Measurements from ENCODE around the gene CFAP61. TPM values are rescaled to one million over a fixed set of nuclear protein-coding genes. Genes with fewer than 3 reads are reported as not detected.

The CFAP61 gene
- total RNA-seq, 1 experiment from 2014 or later, result 0.61 TPM

DNA sequence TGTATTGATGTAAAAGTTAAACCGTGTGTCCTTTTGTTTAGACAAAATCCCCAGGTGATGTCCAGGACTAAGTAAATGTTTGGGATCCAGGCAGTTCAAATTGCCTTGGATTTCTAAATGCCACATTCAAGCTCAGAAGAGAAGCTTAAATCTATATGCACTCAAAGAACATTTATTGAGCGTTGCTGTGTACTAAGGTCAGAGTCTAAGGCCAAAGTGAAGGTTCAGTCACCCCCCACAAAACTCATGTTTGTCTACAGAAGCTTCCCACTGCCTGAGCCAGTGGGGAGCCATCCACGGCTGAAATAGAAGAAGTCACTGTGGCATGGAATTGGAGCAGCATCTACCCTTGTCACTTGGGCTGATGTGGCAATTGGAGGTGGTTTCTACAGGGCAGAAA is 244.8 kb downstream of the CFAP61 start:
- no peaks in the 10 kb centered on the region for H3K27me3 Mint-ChIP-seq (ENCODE audit: low read depth)
- no peak for DNase-seq (ENCODE audit: low spot score)
- H3K9me3 Mint-ChIP-seq, result no peaks in the 10 kb centered on the region
- no peaks in the 10 kb centered on the region for H3K36me3 Mint-ChIP-seq
- H3K4me1 Mint-ChIP-seq, result 0 out of 2 replicates have a peak, but pooled peaks cover 3% of the 10 kb centered on the region
- TF ChIP-seq NR2C2 (CRISPR knock-in tag; IDR thresholded peaks at IDR 0.05), result no peak
- TF ChIP-seq ETV6 (CRISPR knock-in tag; IDR thresholded peaks at IDR 0.05), result no peak
- no peak for TF ChIP-seq FOXJ3 (CRISPR knock-in tag; IDR thresholded peaks at IDR 0.05; ENCODE audit: borderline replicate concordance)
- TF ChIP-seq KAT7 (CRISPR knock-in tag; IDR thresholded peaks at IDR 0.05; ENCODE audit: borderline replicate concordance), result no peak
- TF ChIP-seq GRHL2 (CRISPR knock-in tag; IDR thresholded peaks at IDR 0.05; ENCODE audit: insufficient replicate concordance, severe bottlenecking), result no peak
- TF ChIP-seq, protein P1, sequence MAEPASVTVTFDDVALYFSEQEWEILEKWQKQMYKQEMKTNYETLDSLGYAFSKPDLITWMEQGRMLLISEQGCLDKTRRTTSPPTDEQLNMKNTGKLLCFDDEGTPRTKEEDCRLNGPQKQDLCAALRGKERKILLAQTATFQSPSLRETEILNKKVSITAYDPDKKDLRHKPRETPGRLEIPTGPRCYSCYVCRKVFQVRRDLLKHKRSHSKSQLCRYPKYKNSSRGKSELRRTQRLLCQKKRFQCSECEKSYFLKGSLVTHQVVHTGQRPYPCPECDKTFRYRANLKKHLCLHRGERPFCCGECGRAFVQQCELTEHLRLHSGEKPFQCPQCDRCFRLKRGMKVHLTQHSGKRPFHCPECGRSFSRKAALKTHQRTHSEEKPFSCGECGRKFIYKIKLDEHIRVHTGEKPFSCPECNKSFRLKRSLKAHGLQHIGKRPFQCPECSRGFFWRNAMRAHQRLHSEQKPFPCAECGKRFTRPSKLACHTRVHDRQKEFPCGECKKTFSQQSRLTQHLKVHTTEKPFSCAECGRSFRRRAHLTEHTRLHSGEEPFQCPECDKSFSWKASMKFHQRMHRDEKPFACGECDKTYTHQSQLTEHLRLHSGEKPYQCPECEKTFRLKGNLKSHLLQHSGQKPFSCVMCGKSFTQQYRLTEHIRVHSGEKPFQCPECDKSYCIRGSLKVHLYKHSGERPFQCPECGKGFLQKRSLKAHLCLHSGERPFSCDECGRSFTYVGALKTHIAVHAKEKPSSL (CRISPR knock-in tag; conservative IDR thresholded peaks at IDR 0.05), result no peak
- TF ChIP-seq CTCF (IDR thresholded peaks at IDR 0.05), result no peak
- TF ChIP-seq, protein P2, sequence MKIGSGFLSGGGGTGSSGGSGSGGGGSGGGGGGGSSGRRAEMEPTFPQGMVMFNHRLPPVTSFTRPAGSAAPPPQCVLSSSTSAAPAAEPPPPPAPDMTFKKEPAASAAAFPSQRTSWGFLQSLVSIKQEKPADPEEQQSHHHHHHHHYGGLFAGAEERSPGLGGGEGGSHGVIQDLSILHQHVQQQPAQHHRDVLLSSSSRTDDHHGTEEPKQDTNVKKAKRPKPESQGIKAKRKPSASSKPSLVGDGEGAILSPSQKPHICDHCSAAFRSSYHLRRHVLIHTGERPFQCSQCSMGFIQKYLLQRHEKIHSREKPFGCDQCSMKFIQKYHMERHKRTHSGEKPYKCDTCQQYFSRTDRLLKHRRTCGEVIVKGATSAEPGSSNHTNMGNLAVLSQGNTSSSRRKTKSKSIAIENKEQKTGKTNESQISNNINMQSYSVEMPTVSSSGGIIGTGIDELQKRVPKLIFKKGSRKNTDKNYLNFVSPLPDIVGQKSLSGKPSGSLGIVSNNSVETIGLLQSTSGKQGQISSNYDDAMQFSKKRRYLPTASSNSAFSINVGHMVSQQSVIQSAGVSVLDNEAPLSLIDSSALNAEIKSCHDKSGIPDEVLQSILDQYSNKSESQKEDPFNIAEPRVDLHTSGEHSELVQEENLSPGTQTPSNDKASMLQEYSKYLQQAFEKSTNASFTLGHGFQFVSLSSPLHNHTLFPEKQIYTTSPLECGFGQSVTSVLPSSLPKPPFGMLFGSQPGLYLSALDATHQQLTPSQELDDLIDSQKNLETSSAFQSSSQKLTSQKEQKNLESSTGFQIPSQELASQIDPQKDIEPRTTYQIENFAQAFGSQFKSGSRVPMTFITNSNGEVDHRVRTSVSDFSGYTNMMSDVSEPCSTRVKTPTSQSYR (CRISPR knock-in tag; IDR thresholded peaks at IDR 0.05), result no peak
- TF ChIP-seq MXD4 (CRISPR knock-in tag; IDR thresholded peaks at IDR 0.05; ENCODE audit: borderline replicate concordance), result no peak
- TF ChIP-seq, protein P3, sequence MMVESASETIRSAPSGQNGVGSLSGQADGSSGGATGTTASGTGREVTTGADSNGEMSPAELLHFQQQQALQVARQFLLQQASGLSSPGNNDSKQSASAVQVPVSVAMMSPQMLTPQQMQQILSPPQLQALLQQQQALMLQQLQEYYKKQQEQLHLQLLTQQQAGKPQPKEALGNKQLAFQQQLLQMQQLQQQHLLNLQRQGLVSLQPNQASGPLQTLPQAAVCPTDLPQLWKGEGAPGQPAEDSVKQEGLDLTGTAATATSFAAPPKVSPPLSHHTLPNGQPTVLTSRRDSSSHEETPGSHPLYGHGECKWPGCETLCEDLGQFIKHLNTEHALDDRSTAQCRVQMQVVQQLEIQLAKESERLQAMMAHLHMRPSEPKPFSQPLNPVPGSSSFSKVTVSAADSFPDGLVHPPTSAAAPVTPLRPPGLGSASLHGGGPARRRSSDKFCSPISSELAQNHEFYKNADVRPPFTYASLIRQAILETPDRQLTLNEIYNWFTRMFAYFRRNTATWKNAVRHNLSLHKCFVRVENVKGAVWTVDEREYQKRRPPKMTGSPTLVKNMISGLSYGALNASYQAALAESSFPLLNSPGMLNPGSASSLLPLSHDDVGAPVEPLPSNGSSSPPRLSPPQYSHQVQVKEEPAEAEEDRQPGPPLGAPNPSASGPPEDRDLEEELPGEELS (CRISPR knock-in tag; IDR thresholded peaks at IDR 0.05), result no peak
- TF ChIP-seq SP1 (CRISPR knock-in tag; conservative IDR thresholded peaks at IDR 0.05), result no peak
- TF ChIP-seq, protein P4, sequence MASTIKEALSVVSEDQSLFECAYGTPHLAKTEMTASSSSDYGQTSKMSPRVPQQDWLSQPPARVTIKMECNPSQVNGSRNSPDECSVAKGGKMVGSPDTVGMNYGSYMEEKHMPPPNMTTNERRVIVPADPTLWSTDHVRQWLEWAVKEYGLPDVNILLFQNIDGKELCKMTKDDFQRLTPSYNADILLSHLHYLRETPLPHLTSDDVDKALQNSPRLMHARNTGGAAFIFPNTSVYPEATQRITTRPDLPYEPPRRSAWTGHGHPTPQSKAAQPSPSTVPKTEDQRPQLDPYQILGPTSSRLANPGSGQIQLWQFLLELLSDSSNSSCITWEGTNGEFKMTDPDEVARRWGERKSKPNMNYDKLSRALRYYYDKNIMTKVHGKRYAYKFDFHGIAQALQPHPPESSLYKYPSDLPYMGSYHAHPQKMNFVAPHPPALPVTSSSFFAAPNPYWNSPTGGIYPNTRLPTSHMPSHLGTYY (CRISPR knock-in tag; IDR thresholded peaks at IDR 0.05), result no peak
- ChIA-PET CTCF (no interaction called here), POLR2A (no interaction called here)
- no peak for ATAC-seq
- H3K27ac Mint-ChIP-seq, result no peak overlapping the region
- H3K4me3 Mint-ChIP-seq, result no peak overlapping the region

DNA sequence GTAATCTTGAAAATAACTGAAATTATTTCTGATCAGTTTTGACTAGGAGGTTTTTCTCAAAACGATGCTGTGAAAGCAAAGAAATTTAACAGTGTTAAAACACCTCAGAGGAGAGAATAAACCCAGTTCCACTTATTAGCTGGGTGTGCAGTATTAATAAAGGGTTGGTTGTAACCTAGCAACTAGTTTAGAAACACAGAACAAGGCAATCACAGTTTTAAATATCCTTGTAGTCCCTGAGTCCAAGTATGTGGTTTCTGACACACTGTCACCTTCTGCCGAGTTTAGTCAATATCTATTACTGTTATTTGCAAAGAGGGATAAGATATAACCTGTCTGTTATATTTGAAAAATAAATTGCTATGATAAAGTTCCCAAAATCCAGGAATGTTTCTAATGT is 245.4 kb downstream of the CFAP61 start:
- Mint-ChIP-seq H3K27me3 (ENCODE audit: low read depth) (no peaks in the 10 kb centered on the region), H3K4me3 (no peak overlapping the region), H3K9me3 (no peaks in the 10 kb centered on the region), H3K36me3 (no peaks in the 10 kb centered on the region), H3K27ac (no peak overlapping the region), H3K4me1 (0 out of 2 replicates have a peak, but pooled peaks cover 3% of the 10 kb centered on the region)
- no peak for TF ChIP-seq ZNF317 (CRISPR knock-in tag; IDR thresholded peaks at IDR 0.05; ENCODE audit: borderline replicate concordance, low read depth)
- no peak for TF ChIP-seq CBFB (CRISPR knock-in tag; IDR thresholded peaks at IDR 0.05; ENCODE audit: low read depth)
- TF ChIP-seq MYBL2 (CRISPR knock-in tag; IDR thresholded peaks at IDR 0.05), result no peak
- no peak for TF ChIP-seq HMGXB4 (CRISPR knock-in tag; IDR thresholded peaks at IDR 0.05)
- no peak for TF ChIP-seq TP53 (CRISPR knock-in tag; IDR thresholded peaks at IDR 0.05)
- no peak for TF ChIP-seq ESRRA (CRISPR knock-in tag; IDR thresholded peaks at IDR 0.05; ENCODE audit: borderline replicate concordance)
- POLR2A ChIA-PET, result no interaction called here
- CTCF ChIA-PET, result no interaction called here
- no peak for ATAC-seq
- DNase-seq (ENCODE audit: low spot score), result no peak
